Heart left ventricle (tissue), 16 donors: ENCODE measurements around the gene KRT75. TPM values are rescaled to one million over a fixed set of nuclear protein-coding genes. Genes with fewer than 3 reads are reported as not detected.

Source experiments
- ATAC-seq, 4 donors: fragments of 200-7000 bp; cut with Tn5 transposase; one replicate each; pipeline ENCODE4 v1.9.1; 2020 to 2022; ENCODE audit warnings: moderate library complexity in 4 of 4, mild to moderate bottlenecking in 3 of 4, moderate number of reproducible peaks in 1 of 4
- DNase-seq, 5 donors: peaks; one replicate each; pipeline ENCODE4 v3.0.0-alpha.2; 2020
- H3K27ac ChIP-seq, 12 donors: fragments of 200-600 bp; sonication (generic) in 4 of 12; one replicate each; pipeline versions ENCODE4 v1.5.0 to v1.8.0; 2016 to 2022; ENCODE audit warnings: mild to moderate bottlenecking in 2 of 12
- H3K27me3 ChIP-seq, 9 donors: fragments of 200-600 bp; sonication (generic) in 2 of 9; one replicate each; pipeline versions ENCODE4 v1.5.1 to v1.8.0; 2016 to 2022; ENCODE audit warnings: mild to moderate bottlenecking in 3 of 9
- H3K36me3 ChIP-seq, 9 donors: fragments of 200-600 bp; sonication (generic) in 2 of 9; one replicate each; pipeline versions ENCODE4 v1.5.0 to v1.8.0; 2018 to 2022; ENCODE audit warnings: mild to moderate bottlenecking in 2 of 9
- H3K4me1 ChIP-seq, 12 donors: fragments of 200-600 bp; sonication (generic) in 4 of 12; one replicate each; pipeline versions ENCODE4 v1.5.0 to v1.8.0; 2016 to 2022; ENCODE audit warnings: mild to moderate bottlenecking in 3 of 12
- H3K4me3 ChIP-seq, 12 donors: fragments of 200-600 bp; sonication (generic) in 4 of 12; one replicate each; pipeline versions ENCODE4 v1.5.0 to v1.8.0; 2017 to 2022; ENCODE audit warnings: mild to moderate bottlenecking in 9 of 12, moderate library complexity in 4 of 12
- H3K9me3 ChIP-seq, 12 donors: fragments of 200-600 bp; sonication (generic) in 4 of 12; one replicate each; pipeline versions ENCODE4 v1.5.0 to v1.8.0; 2016 to 2022; ENCODE audit warnings: mild to moderate bottlenecking in 1 of 12
- POLR2A ChIP-seq, 2 donors: fragments of 450-650 bp; IDR thresholded peaks; one replicate each; pipeline ENCODE4 v1.6.1; 2017; ENCODE audit warnings: antibody characterized with exemption in 2 of 2, mild to moderate bottlenecking in 2 of 2, moderate library complexity in 2 of 2
- WGBS, 4 donors: extraction: QIAGEN DNeasy Blood & Tissue Kit in 2 of 4; methylation state at CpG; one replicate each; pipeline versions ENCODE4 v1.1.5 to v1.1.7; 2013 to 2018; 5-methylcytosine and 5-hydroxymethylcytosine counted together
- intact Hi-C, 10 donors: fragments of 100-400 bp; cut with DNase I; formaldehyde crosslinking; loops; one replicate each; pipeline versions ENCODE4 v1.11.1 to v1.14.2; 2022
- polyA plus RNA-seq, 2 donors: library from polyadenylated mRNA; stranded (reverse); fragments of 200-250 nt; gene quantifications; one replicate each; pipeline ENCODE4 v1.2.3, GENCODE V29; 2013
- total RNA-seq, 9 donors: library from RNA; depleted of rRNA in 2 of 9; stranded (reverse); fragments of >200 nt in 2 of 9; fragmentation: NEBNext Ultra II Directional in 3 of 9; extraction: Animal tissue kit (Norgen Biotek cat#: 25700) in 3 of 9; gene quantifications; one replicate each; pipeline versions ENCODE4 v1.1.0 to v1.2.4, GENCODE V29; 2016 to 2023
- TF ChIP-seq, protein P1 (sequence below), 12 donors: fragments of 200-600 bp; sonication (generic) in 4 of 12; IDR thresholded peaks; one replicate each; pipeline versions ENCODE4 v1.5.0 to v1.8.0; 2018 to 2022; ENCODE audit warnings: antibody characterized with exemption in 12 of 12, mild to moderate bottlenecking in 5 of 12
- donor health status: ischemic (EF 13 %, LVEDD 7.1; RV severe dilation, severe dysfunction).
- donor health status: healthy with polysubstance abuse.
- donor health status: DM: no; HTN: yes; CAD: no.
- donor health status: DM: no; HTN: no; CAD: no.
- donor health status: ischemic (EF 25% LVEDD 6.9; RV normal size, moderate dysfunction).
- donor health status: ischemic (EF 25% LVEDD 5.7; RV mildly dilated, moderate dysfunction).
- donor health status: healthy.
- donor health status: DM: yes; HTN: yes; CAD: no.
- donor health status: ischemic (EF 35%, LVEDD 5.7; RV mildly dilated, moderate dysfunction).
- donor health status: nonischemic (EF 11% LVEDD 7.7; RV severe dilation, severe dysfunction).
- donor health status: DM: yes; HTN: yes; CAD: no.
- donor health status: PGD.
- donor health status: ischemic (EF 29% LVEDD 5.4; RV normal size, mild dysfunction).
- donor health status: nonischemic (EF 23%, LVEDD 6.1; RV moderate dilation, normal function).

Gene KRT75
- total and polyA plus RNA-seq, 11 donors = not detected

DNA sequence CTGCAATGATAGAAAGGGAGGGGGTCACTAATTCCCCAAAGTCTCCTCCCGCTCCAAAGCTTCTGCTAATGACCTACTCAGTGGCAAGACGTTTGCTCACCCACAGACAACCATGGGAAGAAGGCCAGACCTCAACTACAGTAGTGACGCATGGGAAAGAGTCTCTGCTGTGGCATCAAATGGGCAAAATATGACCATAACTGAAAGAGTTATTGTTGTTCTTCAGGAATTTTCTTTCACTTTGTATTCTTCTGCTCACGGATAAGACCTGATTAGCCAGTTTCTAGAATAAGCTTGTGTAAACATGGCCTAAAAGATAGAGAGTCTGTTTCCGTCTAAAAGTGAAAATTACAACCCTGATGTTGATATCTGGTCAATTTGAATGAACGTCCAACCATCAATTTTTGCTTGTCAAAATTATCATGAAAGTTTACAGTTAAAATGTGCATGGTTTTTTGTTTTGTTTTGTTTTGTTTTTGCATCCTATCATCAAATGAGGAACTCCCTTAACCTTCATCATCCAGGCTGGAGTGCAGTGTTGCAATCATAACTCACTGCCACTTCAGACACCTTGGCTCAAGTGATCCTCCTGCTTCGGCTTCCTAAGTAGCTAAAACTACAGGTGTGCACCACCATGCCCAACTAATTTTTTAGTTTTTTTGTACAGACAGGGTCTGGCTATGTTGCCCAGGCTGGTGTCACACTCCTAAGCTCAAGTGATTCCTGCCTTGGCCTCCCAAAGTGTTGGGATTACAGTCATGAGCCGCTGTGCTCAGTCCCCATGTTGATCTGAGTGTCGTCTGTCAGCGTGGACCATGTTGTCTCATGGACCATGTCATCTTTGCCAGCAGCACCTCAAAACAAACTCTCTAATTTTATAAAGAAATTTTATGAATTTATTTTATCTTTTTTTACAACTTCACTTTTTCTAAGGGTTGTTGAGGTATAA, 10.8 kb upstream of the KRT75 start:
- Histone ChIP-seq H3K4me1 (no peaks in the 10 kb centered on the region), H3K9me3 (no peaks in the 10 kb centered on the region), H3K27me3 (peaks cover 0 to 22% (median 2%) of the 10 kb centered on the region in 9 donors), H3K4me3 (no peak overlapping the region), H3K36me3 (no peaks in the 10 kb centered on the region), H3K27ac (no peak overlapping the region)
- intact Hi-C loops = no loop called here
- no peak for ATAC-seq
- 74 to 76% (median 75%) methylated on average over 10 of the region's 10 CpGs for WGBS, 4 donors
- DNase-seq = no peak
- TF ChIP-seq POLR2A (IDR thresholded peaks at IDR 0.05) = no peak
- TF ChIP-seq, protein P1, sequence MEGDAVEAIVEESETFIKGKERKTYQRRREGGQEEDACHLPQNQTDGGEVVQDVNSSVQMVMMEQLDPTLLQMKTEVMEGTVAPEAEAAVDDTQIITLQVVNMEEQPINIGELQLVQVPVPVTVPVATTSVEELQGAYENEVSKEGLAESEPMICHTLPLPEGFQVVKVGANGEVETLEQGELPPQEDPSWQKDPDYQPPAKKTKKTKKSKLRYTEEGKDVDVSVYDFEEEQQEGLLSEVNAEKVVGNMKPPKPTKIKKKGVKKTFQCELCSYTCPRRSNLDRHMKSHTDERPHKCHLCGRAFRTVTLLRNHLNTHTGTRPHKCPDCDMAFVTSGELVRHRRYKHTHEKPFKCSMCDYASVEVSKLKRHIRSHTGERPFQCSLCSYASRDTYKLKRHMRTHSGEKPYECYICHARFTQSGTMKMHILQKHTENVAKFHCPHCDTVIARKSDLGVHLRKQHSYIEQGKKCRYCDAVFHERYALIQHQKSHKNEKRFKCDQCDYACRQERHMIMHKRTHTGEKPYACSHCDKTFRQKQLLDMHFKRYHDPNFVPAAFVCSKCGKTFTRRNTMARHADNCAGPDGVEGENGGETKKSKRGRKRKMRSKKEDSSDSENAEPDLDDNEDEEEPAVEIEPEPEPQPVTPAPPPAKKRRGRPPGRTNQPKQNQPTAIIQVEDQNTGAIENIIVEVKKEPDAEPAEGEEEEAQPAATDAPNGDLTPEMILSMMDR (IDR thresholded peaks at IDR 0.05) = no peak

DNA sequence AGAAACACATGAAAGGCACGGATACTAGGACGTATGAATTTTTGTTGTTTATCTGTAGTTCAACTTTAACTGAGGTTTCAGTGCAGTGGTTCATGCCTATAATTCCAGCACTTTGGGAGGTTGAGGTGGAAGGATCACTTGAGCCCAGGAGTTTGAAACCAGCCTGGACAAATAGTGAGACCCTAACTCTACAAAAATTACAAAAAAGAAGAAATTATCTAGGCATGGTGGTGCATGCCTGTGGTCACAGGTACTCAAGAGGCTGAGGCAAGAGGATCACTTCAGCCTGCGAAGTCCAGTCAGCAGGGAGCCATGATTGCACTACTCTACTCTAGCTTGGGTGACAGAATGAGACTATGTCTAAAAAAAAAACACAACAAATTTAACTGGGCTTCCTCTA, 9.8 kb upstream of the KRT75 start:
- TF ChIP-seq, protein P1 (IDR thresholded peaks at IDR 0.05) = no peak
- no peak for TF ChIP-seq POLR2A (IDR thresholded peaks at IDR 0.05)
- no peak for DNase-seq
- 80 to 89% (median 83%) methylated on average over 3 of the region's 3 CpGs for WGBS, 4 donors
- no peaks in the 10 kb centered on the region for H3K9me3 ChIP-seq
- peaks cover 0 to 22% (median 2%) of the 10 kb centered on the region in 9 donors for H3K27me3 ChIP-seq
- ATAC-seq = no peak
- intact Hi-C loops = no loop called here
- H3K4me1 ChIP-seq = no peaks in the 10 kb centered on the region
- H3K36me3 ChIP-seq = no peaks in the 10 kb centered on the region
- H3K4me3 ChIP-seq = no peak overlapping the region
- H3K27ac ChIP-seq = no peak overlapping the region

DNA sequence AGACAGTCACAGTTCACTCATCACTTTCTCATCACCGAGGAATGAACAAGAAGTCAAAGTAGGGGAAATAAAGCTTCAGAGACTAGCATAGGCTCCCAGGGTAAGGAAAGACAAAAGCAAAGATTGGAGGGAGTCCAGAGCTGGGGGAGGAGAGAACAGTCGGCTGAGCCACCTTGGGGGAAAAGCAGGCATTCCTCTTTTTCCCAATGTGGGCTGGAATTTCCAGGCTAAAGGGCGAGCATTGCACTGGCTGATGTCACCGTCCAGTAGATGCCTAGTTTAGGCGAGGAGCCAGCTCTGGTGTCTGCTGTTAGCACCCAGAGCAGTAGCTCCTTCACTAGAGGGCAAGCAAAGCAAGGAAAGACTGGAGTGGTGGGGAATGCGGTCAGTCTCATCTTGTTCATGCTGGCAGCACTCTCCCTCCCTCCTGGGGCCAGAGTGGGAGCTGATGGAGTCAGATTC, 8.5 kb upstream of the KRT75 start:
- no peaks in the 10 kb centered on the region for H3K36me3 ChIP-seq
- intact Hi-C loops = no loop called here
- WGBS, 4 donors = 22 to 30% (median 23%) methylated on average over 6 of the region's 6 CpGs
- no peak overlapping the region for H3K4me3 ChIP-seq
- DNase-seq = peak in 2 of 5 donors; percentile 47 to 52
- no peak overlapping the region for H3K27ac ChIP-seq
- H3K4me1 ChIP-seq = no peaks in the 10 kb centered on the region
- peaks cover 0 to 22% (median 2%) of the 10 kb centered on the region in 9 donors for H3K27me3 ChIP-seq
- TF ChIP-seq, protein P1 (IDR thresholded peaks at IDR 0.05) = no peak
- TF ChIP-seq POLR2A (IDR thresholded peaks at IDR 0.05) = no peak
- peak in 3 of 4 donors; percentile 39 to 62 (median 57) for ATAC-seq
- no peaks in the 10 kb centered on the region for H3K9me3 ChIP-seq

DNA sequence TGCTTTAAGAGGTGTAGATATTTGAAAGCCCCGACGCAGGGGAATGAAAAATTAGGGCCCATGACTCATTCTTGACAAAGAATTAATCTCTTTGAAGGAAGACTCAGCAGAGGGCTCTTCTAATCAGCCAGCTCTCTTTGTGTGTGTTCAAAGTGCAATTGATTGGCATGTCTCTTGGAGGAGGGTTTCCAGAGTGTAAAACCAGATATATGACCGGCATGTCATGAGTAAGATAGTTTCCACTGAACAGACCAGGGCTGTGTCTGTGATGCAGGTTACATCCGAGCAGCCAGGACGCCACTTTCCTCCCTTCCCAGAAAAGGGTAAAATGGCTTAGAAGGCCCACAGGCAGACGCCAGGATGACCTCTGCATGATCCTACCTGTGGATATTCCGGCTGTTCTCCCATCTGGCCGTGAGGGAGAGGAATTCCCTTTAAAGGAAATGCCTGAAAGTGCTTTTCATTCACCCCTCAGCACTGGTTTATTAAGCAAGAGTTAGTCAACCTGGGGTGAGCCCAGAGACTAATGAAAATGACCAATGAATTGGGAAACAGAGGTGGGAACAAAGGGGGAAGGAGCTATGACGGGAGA, 7.2 kb upstream of the KRT75 start:
- intact Hi-C loops = no loop called here
- no peak for ATAC-seq
- TF ChIP-seq, protein P1 (IDR thresholded peaks at IDR 0.05) = no peak
- no peak for TF ChIP-seq POLR2A (IDR thresholded peaks at IDR 0.05)

More for the DNA sequence above, 7.2 kb upstream of the KRT75 start:
- Histone ChIP-seq H3K36me3 (no peaks in the 10 kb centered on the region), H3K4me1 (no peaks in the 10 kb centered on the region), H3K4me3 (no peak overlapping the region), H3K27ac (no peak overlapping the region), H3K27me3 (peaks cover 0 to 22% (median 2%) of the 10 kb centered on the region in 9 donors), H3K9me3 (no peaks in the 10 kb centered on the region)
- DNase-seq = no peak
- WGBS, 4 donors = 53 to 73% (median 57%) methylated on average over 9 of the region's 9 CpGs
